HG03565 (cell line): Measurements from ENCODE around the gene HOXA10.

Experiments used
- ATAC-seq: cut with Tn5 transposase; IDR thresholded peaks from one replicate; pipeline ENCODE4 v1.9.1; 2021; ENCODE audit warnings: mild to moderate bottlenecking, moderate library complexity; ENCODE audit not compliant: unreplicated experiment

HOXA10 gene

GRCh38 chr7:27180431-27181420, 6.6 kb upstream of the HOXA10 start:
- no peak for ATAC-seq

- ATAC-seq = no peak
Observed at GRCh38 chr7:27179503-27180430, 5.6 kb upstream of the HOXA10 start.

- ATAC-seq = no peak
Observed at GRCh38 chr7:27179030-27179429, 4.9 kb upstream of the HOXA10 start.

GRCh38 chr7:27178366-27178765, 4.2 kb upstream of the HOXA10 start:
- ATAC-seq = no peak

GRCh38 chr7:27177795-27178320, 3.7 kb upstream of the HOXA10 start:
- no peak for ATAC-seq

GRCh38 chr7:27176962-27177794, 3.1 kb upstream of the HOXA10 start:
- no peak for ATAC-seq

GRCh38 chr7:27176524-27176845, 2.4 kb upstream of the HOXA10 start:
- no peak for ATAC-seq

GRCh38 chr7:27175626-27176523, 1.8 kb upstream of the HOXA10 start:
- ATAC-seq = no peak

- ATAC-seq = no peak
Observed at GRCh38 chr7:27174874-27175625, 930 bp upstream of the HOXA10 start.

- ATAC-seq = no peak
Observed at GRCh38 chr7:27173511-27173955, 587 bp downstream of the HOXA10 start.

- no peak for ATAC-seq
Observed at GRCh38 chr7:27172823-27173510, 1.2 kb downstream of the HOXA10 start.

- ATAC-seq = no peak
Observed at GRCh38 chr7:27172315-27172774, 1.8 kb downstream of the HOXA10 start.

- no peak for ATAC-seq
Observed at GRCh38 chr7:27171637-27172314, 2.3 kb downstream of the HOXA10 start.

- ATAC-seq = no peak
Observed at GRCh38 chr7:27171325-27171636, 2.8 kb downstream of the HOXA10 start.

GRCh38 chr7:27170426-27171324, 3.4 kb downstream of the HOXA10 start:
- no peak for ATAC-seq

GRCh38 chr7:27169658-27170425, 4.3 kb downstream of the HOXA10 start:
- no peak for ATAC-seq
